Esophagus muscularis mucosa (tissue), 3 donors: ENCODE measurements around the gene TUBA1A.

Experiments
- POLR2A ChIP-seq: fragments of 450-650 bp; IDR thresholded peaks from one replicate; pipeline ENCODE4 v1.6.1; 2017; ENCODE audit warnings: antibody characterized with exemption, moderate library complexity, mild to moderate bottlenecking, low read depth
- POLR2AphosphoS5 ChIP-seq, 2 donors: sonication (generic); formaldehyde crosslinking; IDR thresholded peaks; one replicate each; pipeline ENCODE4 v1.6.1; 2017; ENCODE audit warnings: antibody characterized with exemption in 2 of 2
- TF ChIP-seq, protein P1 (sequence below), 3 experiments: fragments of 200-600 bp in 2 of 3; fragments of 450-650 bp in 1 of 3; sonication (generic) in 2 of 3; IDR thresholded peaks; one replicate each; pipeline ENCODE4 v1.5.1; 2017 to 2019; ENCODE audit warnings: antibody characterized with exemption in 3 of 3, mild to moderate bottlenecking in 2 of 3, moderate library complexity in 1 of 3

DNA sequence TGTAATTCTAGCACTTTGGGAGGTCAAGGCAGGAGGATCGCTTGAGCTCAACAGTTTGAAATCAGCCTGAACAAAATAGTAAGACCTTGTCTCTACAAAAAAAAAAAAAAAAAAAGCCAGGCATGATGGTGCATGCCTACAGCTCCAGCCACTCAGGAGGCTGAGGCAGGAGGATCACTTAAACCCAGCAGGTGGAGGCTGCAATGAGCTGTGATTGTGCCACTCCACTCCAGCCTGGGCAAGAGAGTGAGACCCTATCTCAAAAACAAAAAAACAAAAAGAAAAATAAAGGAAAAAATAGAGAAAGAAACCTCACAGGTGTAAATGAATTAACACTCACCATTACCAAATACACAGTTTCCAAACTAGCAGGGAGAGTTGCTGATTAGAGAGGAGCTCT, 34.2 kb upstream of the TUBA1A start:
- TF ChIP-seq POLR2A (no peak), POLR2AphosphoS5 (IDR thresholded peaks at IDR 0.05) (no peak)
- TF ChIP-seq, protein P1, sequence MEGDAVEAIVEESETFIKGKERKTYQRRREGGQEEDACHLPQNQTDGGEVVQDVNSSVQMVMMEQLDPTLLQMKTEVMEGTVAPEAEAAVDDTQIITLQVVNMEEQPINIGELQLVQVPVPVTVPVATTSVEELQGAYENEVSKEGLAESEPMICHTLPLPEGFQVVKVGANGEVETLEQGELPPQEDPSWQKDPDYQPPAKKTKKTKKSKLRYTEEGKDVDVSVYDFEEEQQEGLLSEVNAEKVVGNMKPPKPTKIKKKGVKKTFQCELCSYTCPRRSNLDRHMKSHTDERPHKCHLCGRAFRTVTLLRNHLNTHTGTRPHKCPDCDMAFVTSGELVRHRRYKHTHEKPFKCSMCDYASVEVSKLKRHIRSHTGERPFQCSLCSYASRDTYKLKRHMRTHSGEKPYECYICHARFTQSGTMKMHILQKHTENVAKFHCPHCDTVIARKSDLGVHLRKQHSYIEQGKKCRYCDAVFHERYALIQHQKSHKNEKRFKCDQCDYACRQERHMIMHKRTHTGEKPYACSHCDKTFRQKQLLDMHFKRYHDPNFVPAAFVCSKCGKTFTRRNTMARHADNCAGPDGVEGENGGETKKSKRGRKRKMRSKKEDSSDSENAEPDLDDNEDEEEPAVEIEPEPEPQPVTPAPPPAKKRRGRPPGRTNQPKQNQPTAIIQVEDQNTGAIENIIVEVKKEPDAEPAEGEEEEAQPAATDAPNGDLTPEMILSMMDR (IDR thresholded peaks at IDR 0.05): no peak
